ENCODE data around the gene ZNF692. TPM values are rescaled to one million over a fixed set of nuclear protein-coding genes. Genes with fewer than 3 reads are reported as not detected.
A peak's percentile ranks its signal among the peaks of the same experiment; 100 is the strongest.
"Not testable (repeated sequence)": the region's sequence is repeated elsewhere in the genome, so short reads cannot be mapped to it uniquely, and the experiment has no call there.

ZNF692 gene
- polyA plus RNA-seq, 1 donor from 2014 or later: 17.0 TPM

DNA sequence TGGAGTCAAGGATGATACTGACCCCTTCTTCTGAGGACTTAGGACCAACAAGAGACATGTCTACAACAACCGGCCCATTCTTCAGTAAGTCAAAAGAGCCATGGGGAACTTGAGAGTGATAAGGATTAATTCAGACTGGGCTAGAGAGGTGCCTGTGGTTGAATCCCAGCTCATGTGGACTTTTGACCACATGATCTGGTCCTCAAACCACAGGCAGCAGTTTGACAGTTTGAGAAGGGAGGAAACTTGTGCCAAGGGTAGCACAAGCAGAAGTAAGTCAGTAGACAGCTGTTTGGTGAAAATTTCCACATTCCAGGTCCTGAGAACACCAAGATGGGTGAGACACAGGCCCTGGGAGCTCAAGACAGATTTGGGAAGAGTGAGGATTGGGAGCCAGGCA is 53.0 kb downstream of the ZNF692 start:
- Mint-ChIP-seq H3K4me1 (peaks cover 33 to 36% (median 35%) of the 10 kb centered on the region in 3 donors), H3K27ac (peak overlapping the region; percentile 49 to 97 (median 91)), H3K27me3 (no peaks in the 10 kb centered on the region), H3K4me3 (peak overlapping the region in 1 of 4 donors; percentile 46), H3K36me3 (peaks cover 7% of the 10 kb centered on the region), H3K9me3 (peaks cover 2 to 5% (median 5%) of the 10 kb centered on the region in 3 donors)

GRCh38 chr1:248804771-248805681 is 53.9 kb downstream of the ZNF692 start:
- peak overlapping the region; percentile 16 to 93 (median 88) for H3K4me3 Mint-ChIP-seq
- peaks cover 34 to 39% (median 37%) of the 10 kb centered on the region in 3 donors for H3K4me1 Mint-ChIP-seq
- H3K9me3 Mint-ChIP-seq: peaks cover 2 to 5% (median 5%) of the 10 kb centered on the region in 3 donors
- peaks cover 7% of the 10 kb centered on the region for H3K36me3 Mint-ChIP-seq
- H3K27me3 Mint-ChIP-seq: no peaks in the 10 kb centered on the region
- peak overlapping the region; percentile 49 to 97 (median 91) for H3K27ac Mint-ChIP-seq

- H3K27me3 Mint-ChIP-seq, H3K36me3 Mint-ChIP-seq, H3K9me3 Mint-ChIP-seq: not testable (repeated sequence)
- Mint-ChIP-seq H3K4me1 (peaks cover 32 to 39% (median 35%) of the 10 kb centered on the region in 3 donors), H3K4me3 (peak overlapping the region in 2 of 4 donors; percentile 8 to 63), H3K27ac (peak overlapping the region in 2 of 3 donors; percentile 49 to 91)
Measured at GRCh38 chr1:248803501-248803900, 55.4 kb downstream of the ZNF692 start.

DNA sequence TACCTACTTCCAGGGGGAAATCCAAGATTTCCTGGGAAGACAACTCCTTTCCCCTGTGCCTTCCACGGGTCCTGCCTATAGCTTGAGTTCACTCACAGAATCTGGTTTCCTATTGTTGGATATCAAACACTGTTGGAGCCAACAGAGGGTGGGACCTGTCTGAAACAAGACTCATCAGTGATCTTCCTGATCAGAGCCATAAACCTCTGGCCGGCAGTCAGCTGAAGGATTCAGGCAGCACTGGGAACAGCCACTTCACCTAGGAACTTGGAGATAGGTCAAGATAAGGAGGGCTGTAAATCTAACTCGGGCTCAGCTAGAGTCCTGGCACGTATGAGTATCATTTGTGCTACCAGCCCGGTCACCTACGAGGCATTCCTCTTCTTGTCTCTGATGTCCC is 56.4 kb downstream of the ZNF692 start:
- H3K27ac Mint-ChIP-seq: peak overlapping the region in 1 of 3 donors; percentile 88
- no peaks in the 10 kb centered on the region for H3K27me3 Mint-ChIP-seq

GRCh38 chr1:248800459-248800858 is 58.4 kb downstream of the ZNF692 start:
- H3K36me3 Mint-ChIP-seq: peaks cover 7% of the 10 kb centered on the region
- H3K4me1 Mint-ChIP-seq: peaks cover 18 to 39% (median 24%) of the 10 kb centered on the region in 3 donors
- H3K4me3 Mint-ChIP-seq: peak overlapping the region in 1 of 4 donors; percentile 2
- H3K9me3 Mint-ChIP-seq: peaks cover 5 to 17% (median 10%) of the 10 kb centered on the region in 3 donors
- H3K27me3 Mint-ChIP-seq: no peaks in the 10 kb centered on the region
- no peak overlapping the region for H3K27ac Mint-ChIP-seq

More for the DNA sequence above, 56.4 kb downstream of the ZNF692 start:
- H3K36me3 Mint-ChIP-seq: peaks cover 7% of the 10 kb centered on the region
- H3K4me3 Mint-ChIP-seq: no peak overlapping the region
- peaks cover 32 to 40% (median 39%) of the 10 kb centered on the region in 3 donors for H3K4me1 Mint-ChIP-seq
- H3K9me3 Mint-ChIP-seq: peaks cover 5 to 7% (median 7%) of the 10 kb centered on the region in 3 donors

Other genes starting within 250 kb of the ZNF692 start
- not detected for gene OR2T11, start 224.0 kb downstream of the ZNF692 start, polyA plus RNA-seq
- not detected for gene OR2T35, start 213.8 kb downstream of the ZNF692 start, polyA plus RNA-seq
- gene OR2T27, start 203.6 kb downstream of the ZNF692 start, polyA plus RNA-seq: not detected
- gene OR14I1, start 156.3 kb downstream of the ZNF692 start, polyA plus RNA-seq: not detected
- not detected for gene LYPD8, start 103.3 kb downstream of the ZNF692 start, polyA plus RNA-seq
- gene SH3BP5L, start 33.2 kb downstream of the ZNF692 start, polyA plus RNA-seq: 4.9 TPM
- gene ZNF672, start 20.9 kb downstream of the ZNF692 start, polyA plus RNA-seq: 46.3 TPM
- gene PGBD2, start 47.1 kb upstream of the ZNF692 start, polyA plus RNA-seq: 16.9 TPM

Data from IgD-negative memory B cell (primary cell).